Upper lobe of left lung (tissue), 4 donors: ENCODE data around the gene SCUBE1.

Experiments
- CTCF ChIP-seq, 6 experiments: fragments of 450-650 bp in 4 of 6; fragments of 200-600 bp in 2 of 6; sonication (generic) in 2 of 6; IDR thresholded peaks; one replicate each; pipeline ENCODE4 v1.5.1; 2016 to 2019; ENCODE audit warnings: antibody characterized with exemption in 6 of 6
- EP300 ChIP-seq, 4 donors: sonication (generic); formaldehyde crosslinking; IDR thresholded peaks; one replicate each; pipeline ENCODE4 v1.5.1; 2017; ENCODE audit warnings: antibody characterized with exemption in 4 of 4, control low read depth in 2 of 4
- POLR2AphosphoS5 ChIP-seq, 2 donors: sonication (generic); formaldehyde crosslinking; IDR thresholded peaks; one replicate each; pipeline ENCODE4 v1.5.1; 2017; ENCODE audit warnings: antibody characterized with exemption in 2 of 2

GRCh38 chr22:43391306-43391705, 48.1 kb upstream of the SCUBE1 start:
- TF ChIP-seq CTCF (IDR thresholded peaks at IDR 0.05) (no peak), EP300 (IDR thresholded peaks at IDR 0.05) (no peak), POLR2AphosphoS5 (IDR thresholded peaks at IDR 0.05) (no peak)
